Esophagus squamous epithelium (tissue), 4 donors: Measurements from ENCODE around the gene TPK1.

Experiments used
- POLR2A ChIP-seq, 4 donors: fragments of 450-650 bp; IDR thresholded peaks; one replicate each; pipeline ENCODE4 v1.6.1; 2017; ENCODE audit warnings: antibody characterized with exemption in 4 of 4, mild to moderate bottlenecking in 4 of 4, moderate library complexity in 3 of 4
- TF ChIP-seq, protein P1 (sequence below), 6 experiments: fragments of 450-650 bp in 4 of 6; fragments of 200-600 bp in 2 of 6; sonication (generic) in 2 of 6; IDR thresholded peaks; one replicate each; pipeline ENCODE4 v1.5.1; 2016 to 2019; ENCODE audit warnings: antibody characterized with exemption in 6 of 6, mild to moderate bottlenecking in 4 of 6, moderate library complexity in 4 of 6

GRCh38 chr7:144812379-144813283 lies 23.2 kb downstream of the TPK1 start:
- TF ChIP-seq, protein P1, sequence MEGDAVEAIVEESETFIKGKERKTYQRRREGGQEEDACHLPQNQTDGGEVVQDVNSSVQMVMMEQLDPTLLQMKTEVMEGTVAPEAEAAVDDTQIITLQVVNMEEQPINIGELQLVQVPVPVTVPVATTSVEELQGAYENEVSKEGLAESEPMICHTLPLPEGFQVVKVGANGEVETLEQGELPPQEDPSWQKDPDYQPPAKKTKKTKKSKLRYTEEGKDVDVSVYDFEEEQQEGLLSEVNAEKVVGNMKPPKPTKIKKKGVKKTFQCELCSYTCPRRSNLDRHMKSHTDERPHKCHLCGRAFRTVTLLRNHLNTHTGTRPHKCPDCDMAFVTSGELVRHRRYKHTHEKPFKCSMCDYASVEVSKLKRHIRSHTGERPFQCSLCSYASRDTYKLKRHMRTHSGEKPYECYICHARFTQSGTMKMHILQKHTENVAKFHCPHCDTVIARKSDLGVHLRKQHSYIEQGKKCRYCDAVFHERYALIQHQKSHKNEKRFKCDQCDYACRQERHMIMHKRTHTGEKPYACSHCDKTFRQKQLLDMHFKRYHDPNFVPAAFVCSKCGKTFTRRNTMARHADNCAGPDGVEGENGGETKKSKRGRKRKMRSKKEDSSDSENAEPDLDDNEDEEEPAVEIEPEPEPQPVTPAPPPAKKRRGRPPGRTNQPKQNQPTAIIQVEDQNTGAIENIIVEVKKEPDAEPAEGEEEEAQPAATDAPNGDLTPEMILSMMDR (IDR thresholded peaks at IDR 0.05) = no peak
- no peak for TF ChIP-seq POLR2A (IDR thresholded peaks at IDR 0.05)
